Right ventricle myocardium inferior (tissue), 1 donor: ENCODE measurements around the gene PRKCE. TPM values are rescaled to one million over a fixed set of nuclear protein-coding genes. Genes with fewer than 3 reads are reported as not detected.

Experiments
- ATAC-seq: fragments of 200-7000 bp; cut with Tn5 transposase; one replicate; pipeline ENCODE4 v1.9.1; 2020; ENCODE audit warnings: mild to moderate bottlenecking, moderate library complexity
- DNase-seq: peaks from one replicate; pipeline ENCODE4 v3.0.0; 2021; ENCODE audit errors: missing footprints
- intact Hi-C: fragments of 100-400 bp; cut with DNase I; formaldehyde crosslinking; loops from one replicate; pipeline ENCODE4 v1.11.0; 2022
- total RNA-seq: library from RNA; stranded (reverse); fragmentation: NEBNext Ultra II Directional; extraction: Animal tissue kit (Norgen Biotek cat#: 25700); gene quantifications from one replicate; pipeline ENCODE4 v1.2.1, GENCODE V29; 2021
- donor health status: DM: no; HTN: yes; CAD: no; lungs with severe emphysema.

Gene PRKCE
- total RNA-seq, 1 donor from 2014 or later, result 17.8 TPM

GRCh38 chr2:45937990-45938389, 286.5 kb downstream of the PRKCE start:
- intact Hi-C loops, result loop anchor here (2.0 to 5.0 kb wide), 3 partner anchors 51 to 295 kb away; no protein-coding TSS in a partner anchor
- no peak for ATAC-seq
- no peak for DNase-seq

DNA sequence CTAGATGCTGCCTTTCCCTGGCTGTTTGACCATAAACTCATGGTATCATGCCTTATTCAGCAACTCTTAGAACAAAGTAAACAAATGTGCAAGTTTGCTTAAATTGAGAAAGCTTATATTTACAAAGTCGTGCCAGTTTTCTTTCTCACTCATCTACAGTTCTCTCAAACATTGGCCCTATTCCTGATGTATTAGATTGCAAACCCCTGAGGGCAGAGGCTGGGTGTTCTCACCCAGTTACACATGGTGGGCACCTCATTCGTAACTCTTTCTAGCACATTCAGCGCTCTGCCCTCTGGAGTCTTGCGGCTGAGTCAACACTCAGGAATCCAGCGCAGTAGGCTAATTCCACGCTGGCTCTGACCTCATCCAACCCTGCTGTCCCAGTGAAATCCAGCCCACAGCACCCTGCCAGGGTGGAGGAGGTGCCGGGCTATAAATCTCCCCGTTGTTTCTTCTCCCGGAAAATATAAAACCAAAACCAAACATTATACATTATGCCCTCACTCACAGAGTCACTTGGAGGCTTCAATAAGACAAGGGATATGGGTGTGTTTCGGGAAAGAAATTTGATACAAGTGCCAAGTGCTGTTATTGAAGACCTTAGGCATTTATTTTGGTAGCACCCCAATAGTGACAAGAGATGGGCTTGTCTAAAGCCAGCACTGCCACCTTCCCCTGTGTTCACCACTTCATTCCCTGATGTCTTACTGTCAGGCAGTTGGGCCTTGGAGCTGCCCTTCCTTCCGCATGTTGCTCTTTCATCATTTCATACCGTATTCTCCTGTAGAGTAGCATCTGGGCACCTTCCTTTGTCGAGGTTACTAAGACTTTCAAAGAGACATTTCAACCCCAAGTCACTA, 287.4 kb downstream of the PRKCE start:
- DNase-seq (peak; percentile 79), ATAC-seq (peak; percentile 75)
- intact Hi-C loops, result loop anchor here (5.0 kb wide), 1 partner anchor 52 kb away; no protein-coding TSS in a partner anchor

- no peak for DNase-seq
- intact Hi-C loops, result no loop called here
- no peak for ATAC-seq
These were observed 290.2 kb downstream of the PRKCE start for GRCh38 chr2:45941531-45942236.

DNA sequence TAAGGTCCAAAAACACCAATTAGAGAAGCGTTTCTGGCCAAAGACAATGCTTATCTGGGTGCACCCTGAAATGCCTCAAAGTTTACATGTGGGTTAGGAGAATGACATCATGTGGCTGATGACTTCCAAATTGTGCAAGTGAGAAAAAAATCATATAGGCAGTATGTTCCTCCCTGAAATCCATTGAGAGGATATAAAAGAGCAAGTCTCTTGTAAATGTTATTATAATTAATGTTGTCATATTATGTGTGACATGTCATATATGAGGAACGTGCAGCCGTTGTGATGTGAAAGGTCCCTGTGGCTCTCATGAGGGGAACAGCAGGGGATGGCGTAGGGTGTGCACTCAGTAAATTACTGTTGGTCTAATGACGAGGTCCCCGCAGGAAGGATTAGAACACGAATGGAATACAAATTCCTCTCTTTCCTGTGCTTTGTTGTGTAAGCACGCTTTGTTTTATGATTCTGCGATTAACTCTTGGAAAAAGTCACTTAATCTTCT, 290.8 kb downstream of the PRKCE start:
- intact Hi-C loops, result no loop called here
- DNase-seq (no peak), ATAC-seq (no peak)

GRCh38 chr2:45943219-45944044, 292.0 kb downstream of the PRKCE start:
- ATAC-seq (no peak), DNase-seq (no peak)
- intact Hi-C loops, result no loop called here

DNA sequence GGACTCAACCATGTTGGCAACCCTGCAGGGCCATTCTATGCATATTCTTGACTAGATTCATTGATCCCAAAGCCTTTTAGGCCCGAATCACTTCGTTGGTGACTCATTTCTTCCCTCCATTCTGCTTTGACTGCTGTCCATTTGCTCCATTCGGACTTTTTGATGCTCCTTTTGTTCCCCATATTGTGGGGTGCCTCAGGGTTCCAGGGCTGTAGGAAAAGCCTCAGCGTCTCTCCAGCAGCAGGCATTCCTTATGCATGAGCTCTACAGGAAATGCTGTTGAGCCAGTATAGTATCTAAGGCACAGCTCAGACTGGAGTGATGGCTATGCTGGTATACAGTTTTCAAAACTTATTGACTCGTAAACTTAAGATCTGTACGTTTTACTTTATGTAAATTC, 292.6 kb downstream of the PRKCE start:
- intact Hi-C loops, result no loop called here
- ATAC-seq, result no peak

DNA sequence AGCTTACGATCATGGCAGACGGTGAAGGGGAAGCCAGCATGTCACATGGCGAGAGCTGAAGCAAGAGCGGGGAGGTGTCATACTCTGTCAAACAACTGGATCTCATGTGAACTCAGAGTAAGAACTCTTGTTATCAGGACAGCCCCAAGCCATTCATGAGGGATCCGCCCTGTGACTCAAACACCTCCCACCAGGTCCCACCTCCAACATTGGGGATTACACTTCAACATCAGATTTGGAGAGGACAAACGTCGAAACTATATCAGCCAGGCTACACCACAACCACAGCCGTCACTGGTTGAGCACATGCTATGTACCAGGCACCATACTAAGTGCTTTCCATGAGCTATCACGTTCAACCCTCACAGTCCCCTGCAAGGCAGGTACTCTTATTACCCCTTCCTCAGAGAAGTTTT, 293.8 kb downstream of the PRKCE start:
- DNase-seq (no peak), ATAC-seq (no peak)
- intact Hi-C loops, result no loop called here

More for the DNA sequence above, 292.6 kb downstream of the PRKCE start:
- DNase-seq, result no peak

- no peak for ATAC-seq
- intact Hi-C loops, result no loop called here
- DNase-seq, result no peak
These were observed 294.5 kb downstream of the PRKCE start for GRCh38 chr2:45946023-45946422.

- DNase-seq (no peak), ATAC-seq (no peak)
- intact Hi-C loops, result no loop called here
These were observed 299.1 kb downstream of the PRKCE start for GRCh38 chr2:45950606-45951005.

GRCh38 chr2:45951025-45951727, 299.7 kb downstream of the PRKCE start:
- intact Hi-C loops, result no loop called here
- ATAC-seq (no peak), DNase-seq (no peak)

- DNase-seq (no peak), ATAC-seq (no peak)
- intact Hi-C loops, result no loop called here
These were observed 301.1 kb downstream of the PRKCE start for GRCh38 chr2:45952591-45952990.

- intact Hi-C loops, result no loop called here
- DNase-seq, result no peak
- ATAC-seq, result no peak
These were observed 302.0 kb downstream of the PRKCE start for GRCh38 chr2:45953376-45954027.

- ATAC-seq (no peak), DNase-seq (no peak)
- intact Hi-C loops, result no loop called here
These were observed 302.9 kb downstream of the PRKCE start for GRCh38 chr2:45954233-45954850.

DNA sequence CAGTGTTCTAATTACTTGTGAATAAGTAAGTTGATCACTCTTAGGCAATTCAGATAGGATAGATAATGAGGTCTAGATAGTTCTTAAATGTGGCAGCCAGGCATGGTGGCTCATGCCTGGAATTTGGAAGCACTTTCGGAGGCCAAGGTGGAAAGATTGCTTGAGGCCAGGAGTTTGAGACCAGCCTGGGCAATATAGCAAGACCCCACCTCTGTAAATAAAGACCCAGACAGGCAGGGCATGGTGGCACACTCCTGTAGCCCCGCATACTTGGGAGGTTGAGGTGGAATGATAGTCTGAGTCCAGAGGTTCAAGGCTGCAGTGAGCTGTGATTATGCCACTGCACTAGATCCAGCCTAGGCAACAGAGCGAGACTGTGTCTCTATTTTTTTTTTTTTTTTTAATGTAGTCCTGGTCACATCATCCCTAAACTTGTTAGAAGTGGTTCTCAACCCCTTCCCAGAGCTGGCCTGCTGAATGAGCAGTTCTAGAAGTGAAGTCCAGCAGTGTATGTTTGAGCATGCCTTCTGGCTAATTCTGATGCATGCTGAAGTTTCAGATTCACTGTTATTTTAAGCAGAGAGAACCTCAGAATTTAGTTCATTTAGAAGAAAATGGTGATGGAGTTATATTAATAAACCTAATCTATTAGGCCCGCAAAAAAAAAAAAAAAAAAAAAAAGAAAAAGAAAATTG, 306.2 kb downstream of the PRKCE start:
- intact Hi-C loops, result no loop called here
- ATAC-seq, result no peak

GRCh38 chr2:45960057-45960863, 308.8 kb downstream of the PRKCE start:
- intact Hi-C loops, result no loop called here
- DNase-seq (no peak), ATAC-seq (no peak)

More for the DNA sequence above, 306.2 kb downstream of the PRKCE start:
- DNase-seq, result no peak
